ENCODE measurements around the gene EVX2.

DNA sequence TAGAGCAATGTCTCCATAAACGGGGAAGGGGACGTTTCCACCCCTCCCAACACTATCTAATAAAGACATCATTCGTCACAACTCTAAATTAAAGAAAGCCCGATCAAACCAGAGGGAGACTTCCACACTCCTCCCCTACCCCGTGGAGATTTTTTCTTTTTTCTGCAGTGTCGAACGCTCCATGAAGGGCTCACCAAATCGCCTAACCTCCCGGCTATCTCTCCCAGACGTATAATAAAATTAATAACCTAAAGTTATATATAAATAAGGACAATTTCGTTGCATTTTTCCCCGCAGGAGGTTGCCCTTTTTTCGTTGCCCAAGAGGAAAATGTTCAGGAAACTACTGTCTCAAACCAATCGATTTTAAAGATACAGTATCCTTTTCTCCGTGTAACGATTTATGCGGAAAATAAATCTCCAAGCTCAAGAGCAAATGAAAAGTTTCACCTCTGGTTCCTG is 2.4 kb downstream of the EVX2 start:
- TF ChIP-seq, protein P1, sequence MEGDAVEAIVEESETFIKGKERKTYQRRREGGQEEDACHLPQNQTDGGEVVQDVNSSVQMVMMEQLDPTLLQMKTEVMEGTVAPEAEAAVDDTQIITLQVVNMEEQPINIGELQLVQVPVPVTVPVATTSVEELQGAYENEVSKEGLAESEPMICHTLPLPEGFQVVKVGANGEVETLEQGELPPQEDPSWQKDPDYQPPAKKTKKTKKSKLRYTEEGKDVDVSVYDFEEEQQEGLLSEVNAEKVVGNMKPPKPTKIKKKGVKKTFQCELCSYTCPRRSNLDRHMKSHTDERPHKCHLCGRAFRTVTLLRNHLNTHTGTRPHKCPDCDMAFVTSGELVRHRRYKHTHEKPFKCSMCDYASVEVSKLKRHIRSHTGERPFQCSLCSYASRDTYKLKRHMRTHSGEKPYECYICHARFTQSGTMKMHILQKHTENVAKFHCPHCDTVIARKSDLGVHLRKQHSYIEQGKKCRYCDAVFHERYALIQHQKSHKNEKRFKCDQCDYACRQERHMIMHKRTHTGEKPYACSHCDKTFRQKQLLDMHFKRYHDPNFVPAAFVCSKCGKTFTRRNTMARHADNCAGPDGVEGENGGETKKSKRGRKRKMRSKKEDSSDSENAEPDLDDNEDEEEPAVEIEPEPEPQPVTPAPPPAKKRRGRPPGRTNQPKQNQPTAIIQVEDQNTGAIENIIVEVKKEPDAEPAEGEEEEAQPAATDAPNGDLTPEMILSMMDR (IDR thresholded peaks at IDR 0.05), result no peak
- TF ChIP-seq EZH2phosphoT487 (IDR thresholded peaks at IDR 0.05), result no peak

Data from neural progenitor cell (in vitro differentiated cells).